GM12801 (cell line): Measurements from ENCODE around the gene TBX6.

Experiments
- TF ChIP-seq, protein P1 (sequence below): IDR thresholded peaks from one replicate; pipeline ENCODE4 v1.5.1; 2011; ENCODE audit warnings: control low read depth; ENCODE audit not compliant: insufficient read length; ENCODE audit errors: extremely low read depth

TBX6 gene

GRCh38 chr16:30040221-30040620 lies 51.5 kb downstream of the TBX6 start:
- TF ChIP-seq, protein P1, sequence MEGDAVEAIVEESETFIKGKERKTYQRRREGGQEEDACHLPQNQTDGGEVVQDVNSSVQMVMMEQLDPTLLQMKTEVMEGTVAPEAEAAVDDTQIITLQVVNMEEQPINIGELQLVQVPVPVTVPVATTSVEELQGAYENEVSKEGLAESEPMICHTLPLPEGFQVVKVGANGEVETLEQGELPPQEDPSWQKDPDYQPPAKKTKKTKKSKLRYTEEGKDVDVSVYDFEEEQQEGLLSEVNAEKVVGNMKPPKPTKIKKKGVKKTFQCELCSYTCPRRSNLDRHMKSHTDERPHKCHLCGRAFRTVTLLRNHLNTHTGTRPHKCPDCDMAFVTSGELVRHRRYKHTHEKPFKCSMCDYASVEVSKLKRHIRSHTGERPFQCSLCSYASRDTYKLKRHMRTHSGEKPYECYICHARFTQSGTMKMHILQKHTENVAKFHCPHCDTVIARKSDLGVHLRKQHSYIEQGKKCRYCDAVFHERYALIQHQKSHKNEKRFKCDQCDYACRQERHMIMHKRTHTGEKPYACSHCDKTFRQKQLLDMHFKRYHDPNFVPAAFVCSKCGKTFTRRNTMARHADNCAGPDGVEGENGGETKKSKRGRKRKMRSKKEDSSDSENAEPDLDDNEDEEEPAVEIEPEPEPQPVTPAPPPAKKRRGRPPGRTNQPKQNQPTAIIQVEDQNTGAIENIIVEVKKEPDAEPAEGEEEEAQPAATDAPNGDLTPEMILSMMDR = no peak
